HuH-7 (cell line): ENCODE measurements around the gene ATAT1.
A peak's percentile ranks its signal among the peaks of the same experiment; 100 is the strongest.

Experiments
- DNase-seq: peaks from one replicate; pipeline ENCODE4 v3.0.0; 2011; ENCODE audit warnings: low spot score

ATAT1 gene

DNA sequence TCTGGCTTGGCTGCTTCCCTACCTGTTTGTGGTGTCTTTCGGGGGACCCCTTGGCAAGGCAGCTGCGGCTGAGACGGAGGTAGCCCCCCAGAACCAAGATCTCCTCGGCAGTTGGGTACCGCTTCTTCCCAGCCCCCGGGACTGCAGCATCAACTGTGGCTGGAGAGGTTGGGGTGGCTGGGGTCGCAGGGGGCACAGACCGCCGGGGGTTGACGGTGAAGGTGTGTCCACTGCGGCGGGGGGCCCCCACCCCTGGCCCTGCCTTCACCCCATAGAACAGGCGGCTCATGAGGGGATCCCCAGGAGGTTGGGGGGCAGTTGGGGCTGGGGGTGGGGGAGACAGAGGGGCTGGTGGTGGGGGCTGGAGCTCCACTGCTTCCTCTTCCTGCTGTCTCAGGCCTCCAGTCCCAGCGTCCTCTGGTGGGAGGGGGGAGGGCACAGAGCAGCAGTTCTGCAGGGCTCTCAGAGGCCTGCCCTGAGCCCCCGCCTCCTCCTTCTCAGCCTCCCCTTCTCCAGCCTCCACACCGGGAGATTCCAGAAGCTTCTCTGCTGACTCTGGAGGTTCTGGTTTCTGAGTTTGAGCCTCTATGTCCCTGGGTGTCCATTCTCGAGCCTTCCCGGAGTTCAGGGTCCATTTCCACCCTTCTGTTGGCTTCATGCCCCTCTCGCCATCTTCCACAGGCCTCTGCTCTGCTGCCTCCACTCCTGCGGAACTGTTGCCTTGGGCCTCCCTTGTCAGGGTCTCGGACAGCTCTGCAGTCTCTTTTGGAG, 57.9 kb downstream of the ATAT1 start:
- no peak for DNase-seq

DNA sequence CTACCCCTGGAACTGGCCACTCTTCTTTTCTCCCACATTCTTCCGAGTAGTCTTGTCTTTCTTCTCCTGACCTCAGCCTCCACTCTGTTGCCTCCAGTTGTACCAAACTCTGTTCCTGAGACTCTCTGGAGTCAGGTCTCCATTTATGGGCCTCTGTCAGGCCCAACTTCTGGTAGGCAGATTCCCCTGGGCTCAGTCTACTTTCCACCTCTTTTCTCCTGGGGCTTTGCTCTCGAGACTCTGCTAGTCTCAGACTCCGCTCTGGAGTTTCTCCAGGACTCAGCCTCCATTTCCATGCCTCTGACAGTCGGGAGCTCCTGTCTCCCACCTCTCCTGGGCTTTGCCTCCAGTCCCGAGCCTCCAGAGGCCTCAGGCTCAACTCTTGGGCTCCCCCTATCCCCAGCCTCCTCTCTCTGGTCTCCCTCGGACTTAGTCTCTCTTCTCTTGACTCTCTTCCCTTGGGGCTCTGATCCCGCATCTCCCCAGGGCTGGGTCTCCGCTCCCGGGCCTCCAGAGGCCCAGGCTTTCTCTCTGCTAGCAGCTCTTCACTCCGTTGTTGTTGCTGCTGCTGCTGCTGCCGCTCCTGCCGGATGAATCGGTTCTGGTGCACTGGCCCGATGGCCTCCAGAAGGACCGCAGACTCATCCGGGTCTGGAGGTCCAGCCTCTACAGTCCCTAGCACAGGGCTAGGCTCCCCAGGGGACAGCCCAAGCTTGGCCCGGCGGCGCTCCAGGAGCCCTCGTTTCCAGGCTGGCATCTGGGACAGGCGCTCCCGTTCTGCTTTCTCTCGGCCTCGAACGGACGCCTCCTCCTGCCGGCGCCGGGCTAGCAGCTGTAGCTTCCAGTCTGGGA, 58.7 kb downstream of the ATAT1 start:
- no peak for DNase-seq

GRCh38 chr6:30686009-30686907, 59.6 kb downstream of the ATAT1 start, which contains the start of gene PPP1R18:
PPP1R18 (minus strand) TSS chr6:30686645; CDS start chr6:30686018, 627 bp downstream.
- DNase-seq = peak; percentile 54

GRCh38 chr6:30686908-30687658, 60.4 kb downstream of the ATAT1 start:
- peak; percentile 65 for DNase-seq

DNA sequence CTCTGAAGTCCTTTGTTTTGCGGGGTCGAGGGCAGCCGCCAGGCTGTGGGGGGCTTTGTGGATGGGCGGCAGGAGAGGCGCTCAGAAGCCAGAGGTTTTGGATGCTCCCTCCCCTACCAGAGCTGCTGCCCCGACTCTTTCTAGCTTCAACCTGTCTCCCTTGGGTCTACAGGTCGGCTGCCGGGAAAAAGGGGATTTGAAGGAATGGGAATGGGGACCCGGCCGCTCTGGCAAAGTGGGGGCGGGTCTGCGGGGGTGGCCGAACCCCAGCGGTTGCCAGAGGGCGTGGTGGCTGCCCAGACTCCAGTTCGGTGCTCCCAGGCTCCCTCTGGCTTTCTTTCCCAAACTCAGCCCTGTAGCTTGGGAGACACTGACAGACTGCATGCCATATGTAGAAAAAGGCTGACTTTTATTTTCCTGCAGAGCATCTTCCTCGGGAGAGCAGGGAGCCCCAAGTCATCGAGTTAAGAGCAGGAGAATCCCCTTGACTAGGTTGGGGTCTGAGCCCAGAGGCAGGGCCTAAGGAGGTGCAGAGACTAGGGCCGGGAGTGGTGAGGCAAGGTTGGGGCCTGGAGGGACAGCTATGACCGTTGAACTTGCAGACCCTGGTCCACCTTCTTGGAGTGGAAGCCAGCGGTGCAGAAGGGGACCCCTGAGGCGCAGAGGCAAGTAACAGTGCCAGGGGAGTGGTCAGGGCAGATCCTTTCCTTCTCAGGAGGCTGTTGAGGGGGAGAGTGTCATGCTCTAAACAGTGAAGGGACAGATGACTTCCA, 61.2 kb downstream of the ATAT1 start:
- DNase-seq = no peak

- no peak for DNase-seq
Observed at GRCh38 chr6:30688569-30688968, 61.9 kb downstream of the ATAT1 start.

DNA sequence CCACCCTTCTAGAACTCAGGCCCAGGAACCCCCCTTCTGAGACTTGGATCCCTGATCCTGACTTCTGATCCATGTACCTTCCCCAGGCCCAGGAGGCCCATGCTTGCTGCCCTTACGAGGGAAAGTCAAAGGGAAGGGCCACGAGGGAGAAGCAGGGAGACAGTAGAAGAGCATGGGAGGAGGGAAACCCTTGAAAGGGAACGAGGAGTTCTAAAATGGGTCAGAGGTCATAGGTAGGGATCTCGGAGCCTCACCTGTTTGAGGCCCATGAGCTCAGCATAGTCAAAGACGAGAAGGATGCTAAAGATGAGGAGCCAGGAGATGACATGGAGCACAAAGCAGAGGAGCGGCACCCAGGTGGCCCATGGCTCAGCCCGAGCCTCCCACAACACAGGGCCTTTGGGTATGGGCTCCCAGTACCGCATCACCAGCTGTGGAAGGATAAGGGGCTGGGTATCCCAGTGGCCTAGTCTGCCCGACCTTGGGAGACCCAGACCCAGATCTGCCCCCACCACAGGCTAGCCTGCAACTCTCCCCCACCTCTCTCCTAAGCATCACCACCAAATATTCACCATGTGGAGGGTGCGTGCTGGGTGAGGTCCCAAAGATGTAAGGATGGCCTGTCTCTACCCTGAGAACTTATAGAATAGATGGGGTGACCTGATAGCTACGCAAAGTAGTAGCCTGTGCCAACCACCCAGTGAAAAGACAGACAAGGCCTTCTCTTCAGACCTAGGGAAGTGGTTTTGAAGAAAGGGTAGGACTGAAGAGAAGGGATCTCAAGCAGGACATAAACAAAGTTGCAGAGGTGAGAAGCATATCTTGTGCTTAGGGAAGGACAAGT, 62.6 kb downstream of the ATAT1 start:
- DNase-seq = no peak

DNA sequence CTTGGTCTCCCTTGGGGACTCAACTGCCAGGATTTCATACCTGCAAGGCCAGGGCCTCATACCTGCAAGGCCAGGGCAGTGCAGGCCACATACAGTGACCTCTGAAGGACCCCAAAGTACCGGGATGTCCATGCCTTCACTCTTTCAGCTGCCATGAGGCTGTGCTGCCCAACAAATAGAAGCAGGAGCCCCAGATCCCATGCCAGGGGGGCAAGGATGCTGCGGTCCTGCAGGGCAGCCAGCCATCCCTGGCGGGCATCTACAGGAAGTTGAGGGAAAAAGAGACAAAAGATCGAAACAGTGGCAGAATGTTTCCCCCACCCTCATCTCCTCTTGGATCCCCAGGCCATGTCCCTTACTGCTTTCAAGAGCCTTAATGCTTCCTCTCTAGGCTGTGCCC, 63.3 kb downstream of the ATAT1 start:
- no peak for DNase-seq

GRCh38 chr6:30690403-30691207, 63.9 kb downstream of the ATAT1 start, which contains the start of gene NRM:
NRM (minus strand) TSS chr6:30690984; CDS start chr6:30690974, 10 bp downstream.
- DNase-seq = peak; percentile 75

DNA sequence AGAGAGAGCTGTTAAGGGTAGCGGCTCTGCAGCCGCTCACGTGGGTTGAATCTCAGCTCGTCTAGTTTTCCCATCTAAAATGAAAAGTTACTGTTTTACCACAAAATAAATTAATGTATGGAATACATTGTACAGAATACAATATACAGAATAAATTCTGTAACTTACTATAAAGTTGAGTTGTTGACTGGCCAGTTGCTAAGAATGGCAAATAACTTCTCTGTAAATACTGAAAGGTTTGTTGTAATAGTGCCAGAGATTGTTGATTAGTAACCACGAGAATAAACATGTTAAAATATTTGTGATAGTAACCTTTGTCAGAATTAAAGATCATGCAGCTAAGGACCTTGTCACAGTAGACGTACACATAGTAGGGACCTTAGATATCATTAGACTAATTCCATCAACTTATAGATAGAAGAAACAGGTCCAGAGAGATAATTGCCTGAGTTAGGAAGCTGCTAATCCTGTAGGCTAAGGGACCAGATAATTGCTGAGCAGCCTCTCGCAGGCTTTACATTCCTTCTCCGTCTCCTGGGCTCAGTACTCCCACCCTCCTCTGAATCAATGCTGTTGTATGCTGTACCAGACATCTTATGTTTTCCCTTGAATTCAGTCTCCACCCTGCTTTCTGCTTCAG, 64.7 kb downstream of the ATAT1 start:
- DNase-seq = no peak
